Coronary artery (tissue), 2 donors: ENCODE results near the gene RSPH6A.
"Not testable (repeated sequence)": the region's sequence is repeated elsewhere in the genome, so short reads cannot be mapped to it uniquely, and the experiment has no call there.

Source experiments
- DNase-seq: peaks from one replicate; pipeline ENCODE4 v3.0.0-alpha.2; 2017; ENCODE audit warnings: low spot score
- H3K27ac ChIP-seq, 2 donors: fragments of 200-600 bp; sonication (generic); one replicate each; pipeline ENCODE4 v1.5.1; 2016 to 2019
- H3K4me3 ChIP-seq: fragments of 200-600 bp; sonication (generic); 2 replicates; pipeline ENCODE4 v1.5.1; 2016; ENCODE audit warnings: mild to moderate bottlenecking, moderate library complexity
- CTCF ChIP-seq: fragments of 200-600 bp; sonication (generic); IDR thresholded peaks from one replicate; pipeline ENCODE4 v1.5.1; 2019; ENCODE audit warnings: antibody characterized with exemption

RSPH6A gene

GRCh38 chr19:45757695-45758094 is 57.4 kb downstream of the RSPH6A start:
- TF ChIP-seq CTCF, result no peak
- Histone ChIP-seq H3K27ac (no peak overlapping the region), H3K4me3 (no peak overlapping the region)
- no peak for DNase-seq

- Histone ChIP-seq H3K27ac (no peak overlapping the region), H3K4me3 (no peak overlapping the region)
- no peak for DNase-seq
- no peak for TF ChIP-seq CTCF
Measured at GRCh38 chr19:45754323-45754722, 60.8 kb downstream of the RSPH6A start.

DNA sequence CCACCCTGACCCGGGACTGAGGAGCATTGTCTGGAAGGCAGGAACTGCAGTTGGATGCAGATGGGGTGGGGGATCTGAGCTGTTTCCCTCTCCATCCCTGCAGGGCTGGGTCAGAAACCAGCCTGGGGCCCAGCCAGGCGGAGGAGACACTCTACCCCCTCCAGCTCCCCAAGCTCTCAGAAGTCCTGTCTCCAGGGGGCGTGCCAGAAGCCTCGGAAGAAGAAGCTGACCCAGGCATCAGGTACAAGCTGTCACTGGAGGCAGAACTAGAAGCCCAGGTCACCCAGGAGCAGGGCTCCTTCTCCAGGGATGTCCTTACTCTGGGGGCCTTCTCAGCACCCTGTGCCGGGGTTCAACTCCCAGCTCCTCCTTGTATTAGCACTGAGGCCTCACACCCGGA is 61.6 kb downstream of the RSPH6A start:
- Histone ChIP-seq H3K27ac (no peak overlapping the region), H3K4me3 (no peak overlapping the region)
- DNase-seq, result no peak
- no peak for TF ChIP-seq CTCF

- H3K4me3 ChIP-seq, result no peak overlapping the region
- DNase-seq, result no peak
- no peak overlapping the region for H3K27ac ChIP-seq
- no peak for TF ChIP-seq CTCF
Measured at GRCh38 chr19:45752639-45753038, 62.5 kb downstream of the RSPH6A start.

DNA sequence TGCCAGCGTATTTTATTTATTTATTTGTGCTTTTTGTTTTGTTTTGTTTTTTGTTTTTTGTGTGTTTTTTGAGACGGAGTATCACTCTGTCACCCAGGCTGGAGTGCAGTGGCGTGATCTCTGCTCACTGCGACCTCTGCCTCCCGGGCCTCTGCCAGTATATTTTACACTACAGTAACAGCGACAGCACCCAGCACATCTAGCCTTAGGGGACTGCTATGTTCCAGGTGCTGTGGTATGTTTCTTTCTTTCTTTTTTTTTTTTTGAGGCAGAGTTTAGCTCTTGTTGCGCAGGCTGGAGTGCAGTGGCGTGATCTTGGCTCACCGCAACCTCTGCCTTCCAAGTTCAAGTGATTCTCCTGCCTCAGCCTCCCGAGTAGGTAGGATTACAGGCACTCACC is 63.6 kb downstream of the RSPH6A start:
- not testable (repeated sequence) for H3K27ac ChIP-seq, H3K4me3 ChIP-seq, DNase-seq

- H3K27ac ChIP-seq, result no peak overlapping the region
- no peak for TF ChIP-seq CTCF
Measured at GRCh38 chr19:45747513-45747912, 67.6 kb downstream of the RSPH6A start.

GRCh38 chr19:45746866-45747265 is 68.2 kb downstream of the RSPH6A start:
- TF ChIP-seq CTCF, result no peak
- Histone ChIP-seq H3K27ac (no peak overlapping the region), H3K4me3 (no peak overlapping the region)
- no peak for DNase-seq

More at GRCh38 chr19:45747513-45747912, 67.6 kb downstream of the RSPH6A start:
- no peak for DNase-seq
- no peak overlapping the region for H3K4me3 ChIP-seq
